ENCODE measurements around the gene SF3B2. TPM values are rescaled to one million over a fixed set of nuclear protein-coding genes. Genes with fewer than 3 reads are reported as not detected.

Gene SF3B2
- total RNA-seq, 1 donor from 2014 or later, result 204 TPM

GRCh38 chr11:66012371-66012945, 39.7 kb upstream of the SF3B2 start:
- H3K4me3 ChIP-seq (ENCODE audit: low read depth, low read length), result no peak overlapping the region
- no peak for DNase-seq (ENCODE audit: low read depth)
- no peak for TF ChIP-seq CTCF (conservative IDR thresholded peaks at IDR 0.05; ENCODE audit: low read depth, low read length)

GRCh38 chr11:66012946-66013761, 39.0 kb upstream of the SF3B2 start:
- no peak overlapping the region for H3K4me3 ChIP-seq (ENCODE audit: low read depth, low read length)
- TF ChIP-seq CTCF (conservative IDR thresholded peaks at IDR 0.05; ENCODE audit: low read depth, low read length), result no peak
- DNase-seq (ENCODE audit: low read depth), result no peak

- no peak for DNase-seq (ENCODE audit: low read depth)
- no peak overlapping the region for H3K4me3 ChIP-seq (ENCODE audit: low read depth, low read length)
- no peak for TF ChIP-seq CTCF (conservative IDR thresholded peaks at IDR 0.05; ENCODE audit: low read depth, low read length)
Observed at GRCh38 chr11:66013762-66014100, 38.4 kb upstream of the SF3B2 start.

GRCh38 chr11:66014804-66015453, 37.2 kb upstream of the SF3B2 start:
- no peak for TF ChIP-seq CTCF (conservative IDR thresholded peaks at IDR 0.05; ENCODE audit: low read depth, low read length)
- no peak for DNase-seq (ENCODE audit: low read depth)
- no peak overlapping the region for H3K4me3 ChIP-seq (ENCODE audit: low read depth, low read length)

- no peak for DNase-seq (ENCODE audit: low read depth)
- no peak for TF ChIP-seq CTCF (conservative IDR thresholded peaks at IDR 0.05; ENCODE audit: low read depth, low read length)
- H3K4me3 ChIP-seq (ENCODE audit: low read depth, low read length), result no peak overlapping the region
Observed at GRCh38 chr11:66015454-66015881, 36.7 kb upstream of the SF3B2 start.

GRCh38 chr11:66015936-66016792, 36.0 kb upstream of the SF3B2 start:
- H3K4me3 ChIP-seq (ENCODE audit: low read depth, low read length), result no peak overlapping the region
- no peak for TF ChIP-seq CTCF (conservative IDR thresholded peaks at IDR 0.05; ENCODE audit: low read depth, low read length)
- no peak for DNase-seq (ENCODE audit: low read depth)

All from epithelial cell of proximal tubule (primary cell).